ENCODE measurements around the gene CCDC57. TPM values are rescaled to one million over a fixed set of nuclear protein-coding genes. Genes with fewer than 3 reads are reported as not detected.

The CCDC57 gene
- total RNA-seq, 1 experiment from 2014 or later = 36.6 TPM

GRCh38 chr17:82080789-82081464 is 131.7 kb downstream of the CCDC57 start:
- H3K9me2 ChIP-seq (replicated peaks; ENCODE audit: low read length) = no peaks in the 10 kb centered on the region
- ChIA-PET CTCF (no interaction called here), POLR2A (ENCODE audit: unreplicated experiment) (no interaction called here)
- no peaks in the 10 kb centered on the region for H3F3A ChIP-seq (ENCODE audit: low read length, unreplicated experiment)
- H3K36me3 ChIP-seq (ENCODE audit: low read depth, low read length) = peaks cover 58% of the 10 kb centered on the region
- no TSS peak for BruUV-seq (replicated peaks)
- no peak overlapping the region for H3K4me2 ChIP-seq (ENCODE audit: low read length)
- no peak for TF ChIP-seq EZH2phosphoT487 (IDR thresholded peaks at IDR 0.05; ENCODE audit: borderline replicate concordance, low read length)
- TF ChIP-seq EZH2 (IDR thresholded peaks at IDR 0.05; ENCODE audit: low read length, unreplicated experiment) = no peak
- no peak for TF ChIP-seq CTCF (conservative IDR thresholded peaks at IDR 0.05; ENCODE audit: low read depth, low read length)
- no peaks in the 10 kb centered on the region for H3K9me3 ChIP-seq (ENCODE audit: low read length)
- ATAC-seq (no peak), DNase-seq (no peak)
- H3K27ac ChIP-seq (ENCODE audit: low read length) = no peak overlapping the region
- H4K20me1 ChIP-seq (ENCODE audit: low read length) = no peaks in the 10 kb centered on the region
- intact Hi-C loops (cut with micrococcal nuclease) = no loop called here
- no peaks in the 10 kb centered on the region for H3K4me1 ChIP-seq (ENCODE audit: insufficient read depth, low read length)
- H3K27me3 ChIP-seq (ENCODE audit: low read length) = no peaks in the 10 kb centered on the region
- H3K4me3 ChIP-seq (ENCODE audit: low read length) = no peak overlapping the region
- H3K79me2 ChIP-seq (ENCODE audit: low read length) = no peaks in the 10 kb centered on the region
- H2AFZ ChIP-seq (ENCODE audit: low read length) = no peak overlapping the region
- H3K9ac ChIP-seq (ENCODE audit: low read length) = no peak overlapping the region

GRCh38 chr17:82080048-82080788 is 132.4 kb downstream of the CCDC57 start:
- H3K9me2 ChIP-seq (replicated peaks; ENCODE audit: low read length) = no peaks in the 10 kb centered on the region
- H3K27ac ChIP-seq (ENCODE audit: low read length) = no peak overlapping the region
- H3K27me3 ChIP-seq (ENCODE audit: low read length) = no peaks in the 10 kb centered on the region
- TF ChIP-seq CTCF (conservative IDR thresholded peaks at IDR 0.05; ENCODE audit: low read depth, low read length) (no peak), EZH2 (IDR thresholded peaks at IDR 0.05; ENCODE audit: low read length, unreplicated experiment) (no peak), EZH2phosphoT487 (IDR thresholded peaks at IDR 0.05; ENCODE audit: borderline replicate concordance, low read length) (no peak)
- H3K4me1 ChIP-seq (ENCODE audit: insufficient read depth, low read length) = no peaks in the 10 kb centered on the region
- no peak overlapping the region for H3K4me3 ChIP-seq (ENCODE audit: low read length)
- H3K9ac ChIP-seq (ENCODE audit: low read length) = no peak overlapping the region
- H4K20me1 ChIP-seq (ENCODE audit: low read length) = no peaks in the 10 kb centered on the region
- intact Hi-C loops (cut with micrococcal nuclease) = no loop called here
- peaks cover 56% of the 10 kb centered on the region for H3K36me3 ChIP-seq (ENCODE audit: low read depth, low read length)
- no peaks in the 10 kb centered on the region for H3F3A ChIP-seq (ENCODE audit: low read length, unreplicated experiment)
- H2AFZ ChIP-seq (ENCODE audit: low read length) = no peak overlapping the region
- no peaks in the 10 kb centered on the region for H3K9me3 ChIP-seq (ENCODE audit: low read length)
- no peaks in the 10 kb centered on the region for H3K79me2 ChIP-seq (ENCODE audit: low read length)
- POLR2A ChIA-PET (ENCODE audit: unreplicated experiment) = no interaction called here
- H3K4me2 ChIP-seq (ENCODE audit: low read length) = no peak overlapping the region
- CTCF ChIA-PET = no interaction called here
- no TSS peak for BruUV-seq (replicated peaks)
- no peak for DNase-seq
- no peak for ATAC-seq
